KMS-11 (cell line): ENCODE results near the gene PTPRA.

ENCODE experiments used
- H2AFZ ChIP-seq: fragments of 200-600 bp; sonication (generic); 2 replicates; pipeline ENCODE4 v1.6.1; 2016; ENCODE audit warnings: antibody characterized with exemption, mixed run types, low read depth
- H3K27ac ChIP-seq: fragments of 200-600 bp; sonication (generic); 2 replicates; pipeline ENCODE4 v1.6.1; 2016; ENCODE audit warnings: mild to moderate bottlenecking, mixed run types
- H3K27me3 ChIP-seq: fragments of 200-600 bp; sonication (generic); 2 replicates; pipeline ENCODE4 v1.6.1; 2017; ENCODE audit warnings: mild to moderate bottlenecking, low read depth, mixed run types, moderate library complexity; ENCODE audit not compliant: insufficient read depth
- H3K36me3 ChIP-seq: fragments of 200-600 bp; sonication (generic); 2 replicates; pipeline ENCODE4 v1.6.1; 2017; ENCODE audit warnings: mild to moderate bottlenecking, mixed run types; ENCODE audit not compliant: insufficient read depth
- H3K4me1 ChIP-seq: fragments of 200-600 bp; sonication (generic); 2 replicates; pipeline ENCODE4 v1.6.1; 2016; ENCODE audit warnings: mild to moderate bottlenecking, low read depth, mixed run types; ENCODE audit not compliant: poor library complexity, severe bottlenecking
- H3K4me2 ChIP-seq: fragments of 200-600 bp; sonication (generic); 2 replicates; pipeline ENCODE4 v1.7.0; 2016; ENCODE audit warnings: mild to moderate bottlenecking, mixed run types
- H3K4me3 ChIP-seq: fragments of 200-600 bp; sonication (generic); IDR thresholded peaks from 2 replicates; pipeline ENCODE4 v1.6.1; 2017; ENCODE audit warnings: low read depth, low read length, mixed read lengths; ENCODE audit not compliant: insufficient read depth
- H3K79me2 ChIP-seq: fragments of 200-600 bp; sonication (generic); 2 replicates; pipeline ENCODE4 v1.6.1; 2016; ENCODE audit warnings: low read depth, mixed run types; ENCODE audit not compliant: insufficient read depth
- H3K9ac ChIP-seq: fragments of 200-600 bp; sonication (generic); 2 replicates; pipeline ENCODE4 v1.6.1; 2016; ENCODE audit warnings: mild to moderate bottlenecking, mixed run types
- H4K20me1 ChIP-seq: fragments of 200-600 bp; sonication (generic); 2 replicates; pipeline ENCODE4 v1.6.1; 2016; ENCODE audit warnings: mild to moderate bottlenecking, mixed run types; ENCODE audit not compliant: insufficient read depth
- TF ChIP-seq, protein P1 (sequence below): fragments of 200-600 bp; sonication (generic); conservative IDR thresholded peaks from 2 replicates; pipeline ENCODE4 v1.6.1; 2017; ENCODE audit warnings: low read depth, mild to moderate bottlenecking, antibody characterized with exemption, low read length, moderate library complexity, mixed read lengths

Gene PTPRA

DNA sequence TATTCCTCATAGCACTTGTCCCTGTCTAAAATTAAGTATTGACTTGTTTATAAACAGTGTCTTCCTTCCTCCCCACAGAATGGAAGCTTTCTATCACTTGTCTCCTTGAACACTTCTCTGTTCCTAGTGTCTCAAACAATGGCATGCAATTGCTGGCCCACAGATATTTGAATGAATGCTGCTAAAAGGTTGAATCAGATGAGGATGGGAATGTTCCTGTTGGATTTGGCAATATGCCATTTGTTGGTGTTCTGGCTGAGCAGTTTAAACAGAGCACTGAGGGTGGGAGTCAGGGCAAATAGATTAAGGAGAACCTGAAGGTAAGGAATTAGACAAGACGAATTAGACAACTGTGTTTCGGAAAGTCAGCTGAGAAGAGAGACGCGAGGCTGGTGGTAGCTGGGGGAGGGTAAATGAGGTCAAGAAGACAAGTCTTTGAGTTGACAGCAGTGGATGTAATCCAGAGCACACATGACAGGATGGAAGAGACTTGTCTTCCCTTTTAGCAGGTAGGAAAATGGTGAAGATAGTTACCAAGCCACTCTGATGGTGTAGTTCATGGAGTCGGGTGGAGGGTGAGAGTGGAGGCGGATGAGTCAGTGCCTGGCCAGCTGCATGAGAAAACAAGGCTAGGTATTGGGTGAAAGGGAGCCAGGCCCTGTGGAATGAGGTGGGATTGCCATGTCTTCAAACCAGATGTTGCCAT lies 111.8 kb downstream of the PTPRA start:
- Histone ChIP-seq H3K27ac (no peak overlapping the region), H3K9ac (no peak overlapping the region), H3K27me3 (no peaks in the 10 kb centered on the region), H3K79me2 (no peaks in the 10 kb centered on the region), H3K4me2 (peak overlapping the region; percentile 95; the same call in 1 of the 2 replicates), H3K4me3 (no peak overlapping the region), H3K4me1 (peaks cover 47% of the 10 kb centered on the region), H4K20me1 (no peaks in the 10 kb centered on the region), H2AFZ (no peak overlapping the region), H3K36me3 (no peaks in the 10 kb centered on the region)
- TF ChIP-seq, protein P1, sequence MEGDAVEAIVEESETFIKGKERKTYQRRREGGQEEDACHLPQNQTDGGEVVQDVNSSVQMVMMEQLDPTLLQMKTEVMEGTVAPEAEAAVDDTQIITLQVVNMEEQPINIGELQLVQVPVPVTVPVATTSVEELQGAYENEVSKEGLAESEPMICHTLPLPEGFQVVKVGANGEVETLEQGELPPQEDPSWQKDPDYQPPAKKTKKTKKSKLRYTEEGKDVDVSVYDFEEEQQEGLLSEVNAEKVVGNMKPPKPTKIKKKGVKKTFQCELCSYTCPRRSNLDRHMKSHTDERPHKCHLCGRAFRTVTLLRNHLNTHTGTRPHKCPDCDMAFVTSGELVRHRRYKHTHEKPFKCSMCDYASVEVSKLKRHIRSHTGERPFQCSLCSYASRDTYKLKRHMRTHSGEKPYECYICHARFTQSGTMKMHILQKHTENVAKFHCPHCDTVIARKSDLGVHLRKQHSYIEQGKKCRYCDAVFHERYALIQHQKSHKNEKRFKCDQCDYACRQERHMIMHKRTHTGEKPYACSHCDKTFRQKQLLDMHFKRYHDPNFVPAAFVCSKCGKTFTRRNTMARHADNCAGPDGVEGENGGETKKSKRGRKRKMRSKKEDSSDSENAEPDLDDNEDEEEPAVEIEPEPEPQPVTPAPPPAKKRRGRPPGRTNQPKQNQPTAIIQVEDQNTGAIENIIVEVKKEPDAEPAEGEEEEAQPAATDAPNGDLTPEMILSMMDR = no peak

DNA sequence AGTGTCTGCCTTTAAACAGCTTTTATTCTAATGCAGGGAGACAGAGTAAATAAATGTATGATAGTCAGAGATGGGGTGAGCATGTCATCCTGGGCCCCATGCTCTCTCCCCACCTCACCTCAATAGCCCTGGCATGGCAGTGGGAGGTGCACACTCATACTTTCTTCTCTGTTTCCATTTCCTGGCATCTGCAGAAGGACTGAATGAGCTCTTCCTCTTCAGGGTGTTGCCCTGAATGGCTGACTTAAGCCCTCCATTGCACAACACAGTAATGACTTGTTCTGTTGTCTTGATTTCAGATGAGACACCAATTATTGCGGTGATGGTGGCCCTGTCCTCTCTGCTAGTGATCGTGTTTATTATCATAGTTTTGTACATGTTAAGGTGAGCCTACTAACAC lies 113.2 kb downstream of the PTPRA start:
- Histone ChIP-seq H4K20me1 (no peaks in the 10 kb centered on the region), H3K36me3 (no peaks in the 10 kb centered on the region), H3K27ac (no peak overlapping the region), H2AFZ (no peak overlapping the region), H3K4me2 (no peak overlapping the region), H3K4me1 (peaks cover 47% of the 10 kb centered on the region), H3K4me3 (no peak overlapping the region), H3K79me2 (no peaks in the 10 kb centered on the region), H3K27me3 (no peaks in the 10 kb centered on the region), H3K9ac (no peak overlapping the region)
- TF ChIP-seq, protein P1 = no peak

DNA sequence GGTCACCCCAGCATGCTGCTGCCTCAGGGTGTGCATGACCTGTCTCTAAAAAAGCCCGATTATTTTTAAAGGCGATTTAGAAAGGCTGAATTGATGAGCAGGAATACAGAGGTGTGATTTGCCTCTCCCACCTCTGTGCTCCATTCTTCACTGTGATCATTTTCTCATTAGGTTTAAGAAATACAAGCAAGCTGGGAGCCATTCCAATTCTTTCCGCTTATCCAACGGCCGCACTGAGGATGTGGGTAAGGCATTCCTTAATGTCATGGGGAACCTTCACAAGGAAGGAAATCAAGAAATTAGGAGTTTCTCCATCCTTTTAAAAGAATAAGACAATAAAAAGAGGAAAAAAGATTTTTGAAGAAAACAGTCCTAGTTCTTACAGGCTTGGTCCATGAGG lies 114.6 kb downstream of the PTPRA start:
- Histone ChIP-seq H3K4me1 (peaks cover 40% of the 10 kb centered on the region), H4K20me1 (no peaks in the 10 kb centered on the region), H3K9ac (no peak overlapping the region), H3K36me3 (no peaks in the 10 kb centered on the region), H3K27ac (no peak overlapping the region), H3K4me3 (no peak overlapping the region), H3K79me2 (no peaks in the 10 kb centered on the region), H3K4me2 (no peak overlapping the region), H2AFZ (no peak overlapping the region), H3K27me3 (no peaks in the 10 kb centered on the region)
- TF ChIP-seq, protein P1 = no peak

DNA sequence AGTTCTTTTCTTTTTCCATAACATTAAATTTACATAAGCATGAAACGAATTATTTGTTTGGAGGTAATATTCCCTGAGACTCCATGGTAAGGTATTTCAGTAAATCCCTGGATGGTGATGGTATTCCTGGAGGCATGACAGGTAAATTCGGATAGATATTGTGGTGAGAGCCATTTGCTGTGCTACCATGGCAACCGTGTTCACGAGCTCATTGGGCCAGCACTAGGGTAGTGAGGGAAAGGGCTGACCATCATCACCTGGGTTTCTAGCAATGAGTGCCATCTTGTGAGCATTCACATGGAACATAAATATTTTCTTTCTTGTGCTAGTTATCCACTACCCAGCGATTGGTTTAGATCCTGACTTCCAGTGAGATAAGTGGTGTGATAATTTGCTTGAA lies 118.3 kb downstream of the PTPRA start:
- TF ChIP-seq, protein P1 = no peak
- Histone ChIP-seq H3K36me3 (no peaks in the 10 kb centered on the region), H3K4me1 (peaks cover 15% of the 10 kb centered on the region), H3K27me3 (no peaks in the 10 kb centered on the region), H3K4me3 (no peak overlapping the region), H4K20me1 (no peaks in the 10 kb centered on the region), H3K79me2 (no peaks in the 10 kb centered on the region), H3K9ac (no peak overlapping the region), H3K4me2 (no peak overlapping the region), H3K27ac (no peak overlapping the region), H2AFZ (no peak overlapping the region)
